Memory B cell (primary cell): ENCODE data around the gene EPHA3.

Experiments
- ATAC-seq: fragments of 150-1000 bp; cut with Tn5 transposase; 2 replicates; pipeline ENCODE4 v1.10.0; 2021; ENCODE audit warnings: low read depth, mild to moderate bottlenecking, moderate library complexity
- DNase-seq, 2 donors: peaks; one replicate each; pipeline ENCODE4 v3.0.0; 2022; ENCODE audit warnings: low spot score in 2 of 2
- H3K27ac Mint-ChIP-seq: one replicate; pipeline ENCODE4 v1.8.0; 2022; ENCODE audit warnings: mild to moderate bottlenecking, moderate library complexity, mixed read lengths
- H3K27me3 Mint-ChIP-seq: one replicate; pipeline ENCODE4 v1.8.0; 2022; ENCODE audit warnings: mixed read lengths
- H3K36me3 Mint-ChIP-seq: one replicate; pipeline ENCODE4 v1.8.0; 2022; ENCODE audit warnings: mild to moderate bottlenecking, mixed read lengths
- H3K4me1 Mint-ChIP-seq: one replicate; pipeline ENCODE4 v1.8.0; 2022; ENCODE audit warnings: mixed read lengths
- H3K4me3 Mint-ChIP-seq: one replicate; pipeline ENCODE4 v1.8.0; 2022; ENCODE audit warnings: mild to moderate bottlenecking, moderate library complexity, mixed read lengths
- H3K9me3 Mint-ChIP-seq: one replicate; pipeline ENCODE4 v1.8.0; 2022; ENCODE audit warnings: mixed read lengths

Gene EPHA3

DNA sequence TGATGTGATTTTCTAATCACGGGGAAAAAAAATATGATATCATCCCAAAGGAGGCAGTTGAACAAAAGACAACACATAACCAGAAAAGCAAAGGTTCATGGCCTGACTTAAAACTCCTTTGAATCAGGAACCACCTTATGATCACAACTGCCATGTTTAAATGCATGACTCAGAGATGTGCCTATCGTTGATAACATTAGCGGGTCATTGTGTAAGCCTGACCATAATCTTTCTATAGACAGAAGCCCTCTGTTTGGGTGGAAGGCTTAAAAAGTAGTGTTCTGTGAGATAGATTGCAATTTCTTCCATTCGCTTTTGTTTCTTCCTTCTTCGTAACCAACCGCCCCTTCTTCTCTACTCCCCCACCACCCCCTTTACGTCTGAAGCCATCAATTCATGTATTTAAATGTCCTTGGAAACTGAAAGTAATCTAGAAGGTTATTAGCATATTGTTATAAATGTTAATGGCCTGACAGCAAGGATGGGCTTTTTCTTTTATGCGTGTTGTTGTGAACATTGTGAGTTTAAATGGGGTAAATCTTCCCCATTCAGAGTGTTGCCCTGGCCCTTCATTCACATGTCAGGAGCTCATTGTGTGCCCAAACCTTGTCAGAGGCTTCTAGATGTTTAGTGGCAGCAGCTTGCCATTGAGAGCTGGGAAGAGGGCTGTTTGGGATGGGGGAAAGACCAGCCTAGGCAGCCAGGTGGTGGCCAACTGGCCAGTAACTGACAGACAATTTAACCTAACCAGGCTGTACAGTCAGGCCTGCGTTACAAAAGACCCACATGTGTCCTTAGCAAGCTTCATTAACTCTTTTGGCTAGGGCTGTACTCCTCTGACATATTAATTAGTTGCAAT is 64.5 kb downstream of the EPHA3 start:
- H3K9me3 Mint-ChIP-seq, result no peaks in the 10 kb centered on the region
- H3K36me3 Mint-ChIP-seq, result no peaks in the 10 kb centered on the region
- DNase-seq (no peak), ATAC-seq (no peak)
- H3K27ac Mint-ChIP-seq, result no peak overlapping the region
- no peak overlapping the region for H3K4me3 Mint-ChIP-seq
- no peaks in the 10 kb centered on the region for H3K4me1 Mint-ChIP-seq
- no peaks in the 10 kb centered on the region for H3K27me3 Mint-ChIP-seq

- H3K36me3 Mint-ChIP-seq, result no peaks in the 10 kb centered on the region
- DNase-seq (no peak), ATAC-seq (no peak)
- H3K4me1 Mint-ChIP-seq, result no peaks in the 10 kb centered on the region
- H3K27ac Mint-ChIP-seq, result no peak overlapping the region
- H3K27me3 Mint-ChIP-seq, result no peaks in the 10 kb centered on the region
- no peaks in the 10 kb centered on the region for H3K9me3 Mint-ChIP-seq
- H3K4me3 Mint-ChIP-seq, result no peak overlapping the region
Measured at GRCh38 chr3:89173546-89173945, 66.1 kb downstream of the EPHA3 start.

DNA sequence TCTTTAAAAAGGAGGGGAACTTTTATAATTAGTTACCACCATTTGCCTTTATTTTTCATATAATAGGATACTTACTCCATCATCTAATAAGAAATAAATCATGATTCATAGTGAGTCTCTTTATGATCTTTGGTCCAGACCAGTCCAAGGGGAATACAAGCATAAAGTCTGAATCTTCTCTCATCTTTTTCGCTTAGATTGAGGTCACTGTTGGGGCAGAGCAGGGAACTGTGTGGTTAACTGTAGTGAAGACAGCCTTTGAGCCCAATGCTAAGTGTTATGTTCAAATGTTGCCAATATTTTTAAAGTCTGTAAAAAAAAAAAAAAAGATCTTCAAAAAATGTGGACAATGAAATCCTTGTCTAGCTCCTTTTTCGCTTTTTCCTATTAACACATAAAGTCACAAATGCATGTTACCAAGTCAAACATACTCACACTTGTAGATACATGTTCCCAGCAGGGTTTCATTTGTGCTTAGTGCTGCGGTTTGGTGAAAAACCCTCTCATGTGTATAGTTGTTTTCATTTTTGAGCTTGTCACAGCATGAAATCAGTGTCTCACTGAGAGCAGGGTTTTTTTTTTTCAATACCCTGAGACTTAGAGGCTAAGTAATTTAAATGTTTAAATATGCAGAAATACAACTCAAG is 72.1 kb downstream of the EPHA3 start:
- H3K36me3 Mint-ChIP-seq, result no peaks in the 10 kb centered on the region
- no peaks in the 10 kb centered on the region for H3K27me3 Mint-ChIP-seq
- no peak for DNase-seq
- no peak overlapping the region for H3K4me3 Mint-ChIP-seq
- H3K27ac Mint-ChIP-seq, result no peak overlapping the region
- H3K4me1 Mint-ChIP-seq, result no peaks in the 10 kb centered on the region
- no peak for ATAC-seq
- no peaks in the 10 kb centered on the region for H3K9me3 Mint-ChIP-seq

GRCh38 chr3:89180334-89180733 is 72.9 kb downstream of the EPHA3 start:
- no peaks in the 10 kb centered on the region for H3K27me3 Mint-ChIP-seq
- ATAC-seq, result no peak
- no peaks in the 10 kb centered on the region for H3K9me3 Mint-ChIP-seq
- no peak overlapping the region for H3K27ac Mint-ChIP-seq
- H3K36me3 Mint-ChIP-seq, result no peaks in the 10 kb centered on the region
- H3K4me1 Mint-ChIP-seq, result no peaks in the 10 kb centered on the region
- DNase-seq, result no peak
- no peak overlapping the region for H3K4me3 Mint-ChIP-seq

DNA sequence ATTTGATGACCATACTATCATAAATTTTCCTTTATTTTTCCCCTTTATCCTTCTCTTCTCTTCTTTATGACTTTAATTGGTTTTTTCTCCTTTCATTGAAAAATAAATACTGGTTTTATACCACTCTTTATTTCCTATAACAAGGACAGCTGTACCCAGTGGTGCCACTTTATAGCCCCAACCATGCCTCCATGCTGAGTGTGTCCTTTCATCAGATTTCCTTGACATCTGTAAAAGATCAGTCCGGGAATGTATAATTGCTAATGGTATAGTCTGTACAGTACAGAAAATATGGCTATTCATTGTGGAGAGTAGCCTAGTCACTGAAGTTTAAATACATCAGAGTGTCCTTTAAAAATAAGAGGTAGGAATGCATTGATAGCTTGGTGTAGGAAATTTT is 74.6 kb downstream of the EPHA3 start:
- no peak for ATAC-seq
- H3K4me1 Mint-ChIP-seq, result no peaks in the 10 kb centered on the region
- no peak overlapping the region for H3K4me3 Mint-ChIP-seq
- H3K9me3 Mint-ChIP-seq, result no peaks in the 10 kb centered on the region
- H3K27me3 Mint-ChIP-seq, result no peaks in the 10 kb centered on the region
- H3K27ac Mint-ChIP-seq, result no peak overlapping the region
- no peak for DNase-seq
- H3K36me3 Mint-ChIP-seq, result no peaks in the 10 kb centered on the region

- H3K4me1 Mint-ChIP-seq, result no peaks in the 10 kb centered on the region
- no peak for ATAC-seq
- peaks cover 1% of the 10 kb centered on the region for H3K9me3 Mint-ChIP-seq
- no peak for DNase-seq
- H3K27me3 Mint-ChIP-seq, result no peaks in the 10 kb centered on the region
- H3K4me3 Mint-ChIP-seq, result no peak overlapping the region
- no peaks in the 10 kb centered on the region for H3K36me3 Mint-ChIP-seq
- H3K27ac Mint-ChIP-seq, result no peak overlapping the region
Measured at GRCh38 chr3:89184151-89184995, 77.0 kb downstream of the EPHA3 start.

GRCh38 chr3:89186456-89186855 is 79.0 kb downstream of the EPHA3 start:
- H3K36me3 Mint-ChIP-seq, result no peaks in the 10 kb centered on the region
- no peak overlapping the region for H3K4me3 Mint-ChIP-seq
- peaks cover 1% of the 10 kb centered on the region for H3K9me3 Mint-ChIP-seq
- H3K27me3 Mint-ChIP-seq, result no peaks in the 10 kb centered on the region
- no peak overlapping the region for H3K27ac Mint-ChIP-seq
- H3K4me1 Mint-ChIP-seq, result no peaks in the 10 kb centered on the region
- DNase-seq, result no peak
- ATAC-seq, result no peak

- ATAC-seq (no peak), DNase-seq (no peak)
- Mint-ChIP-seq H3K4me3 (no peak overlapping the region), H3K36me3 (no peaks in the 10 kb centered on the region), H3K9me3 (no peaks in the 10 kb centered on the region), H3K27ac (no peak overlapping the region), H3K4me1 (no peaks in the 10 kb centered on the region), H3K27me3 (no peaks in the 10 kb centered on the region)
Measured at GRCh38 chr3:89198591-89198990, 91.2 kb downstream of the EPHA3 start.

DNA sequence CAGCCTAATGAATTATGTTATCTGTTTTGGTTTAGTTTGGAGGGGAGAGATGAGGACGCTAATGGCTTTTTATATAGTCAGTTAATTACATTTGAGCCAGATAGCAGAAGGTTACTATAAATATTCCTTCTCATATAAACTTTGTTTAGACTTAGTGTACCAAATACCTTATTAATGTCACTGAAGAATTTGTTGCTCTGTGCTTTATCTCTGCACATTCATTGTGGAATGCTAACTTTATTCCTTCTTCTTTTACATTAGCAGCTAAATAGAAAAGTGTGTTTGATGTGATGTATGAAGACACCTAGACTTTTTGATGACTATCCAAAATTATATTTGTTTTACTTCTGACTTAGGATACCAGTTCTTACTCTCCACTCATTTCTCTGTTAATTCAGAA is 105.2 kb downstream of the EPHA3 start:
- no peaks in the 10 kb centered on the region for H3K27me3 Mint-ChIP-seq
- no peak for DNase-seq
- H3K4me3 Mint-ChIP-seq, result no peak overlapping the region
- H3K9me3 Mint-ChIP-seq, result peaks cover 5% of the 10 kb centered on the region
- no peak for ATAC-seq
- no peaks in the 10 kb centered on the region for H3K4me1 Mint-ChIP-seq
- no peak overlapping the region for H3K27ac Mint-ChIP-seq
- no peaks in the 10 kb centered on the region for H3K36me3 Mint-ChIP-seq

DNA sequence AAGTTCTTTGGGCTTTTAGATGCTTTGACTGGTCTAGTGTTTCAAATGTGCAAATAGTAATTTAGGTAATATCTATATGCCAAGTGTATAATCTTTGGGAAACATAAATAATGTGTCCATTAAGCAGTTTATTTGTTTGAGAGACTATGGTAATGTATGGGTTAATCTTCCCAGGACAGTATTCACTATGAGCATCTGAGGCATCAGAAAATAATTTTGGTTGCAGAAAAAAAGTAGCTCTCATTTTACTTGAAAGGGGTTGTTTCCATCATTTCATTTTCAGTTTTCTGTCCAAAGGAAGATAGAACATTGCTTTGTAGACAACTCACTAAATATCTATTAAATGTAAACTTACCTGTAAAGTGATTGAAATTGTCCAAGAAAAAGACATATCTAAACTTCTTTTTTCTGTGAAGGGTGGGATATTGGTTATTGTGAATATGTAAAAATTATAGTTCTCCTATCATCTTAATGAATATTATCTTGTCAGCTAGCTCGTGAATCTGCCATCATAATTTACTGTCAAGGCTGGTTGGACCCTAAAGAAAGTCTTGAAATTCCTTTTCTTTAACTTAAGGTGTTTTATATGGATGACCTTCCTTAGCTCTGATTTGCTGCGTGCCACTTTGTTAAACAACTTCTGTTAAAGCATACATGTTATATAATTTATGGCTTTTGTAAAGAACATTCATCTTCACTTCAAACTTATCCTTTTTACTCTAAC is 108.8 kb downstream of the EPHA3 start:
- peaks cover 3% of the 10 kb centered on the region for H3K9me3 Mint-ChIP-seq
- H3K4me3 Mint-ChIP-seq, result no peak overlapping the region
- DNase-seq (no peak), ATAC-seq (no peak)
- no peaks in the 10 kb centered on the region for H3K4me1 Mint-ChIP-seq
- H3K36me3 Mint-ChIP-seq, result no peaks in the 10 kb centered on the region
- no peaks in the 10 kb centered on the region for H3K27me3 Mint-ChIP-seq
- no peak overlapping the region for H3K27ac Mint-ChIP-seq

DNA sequence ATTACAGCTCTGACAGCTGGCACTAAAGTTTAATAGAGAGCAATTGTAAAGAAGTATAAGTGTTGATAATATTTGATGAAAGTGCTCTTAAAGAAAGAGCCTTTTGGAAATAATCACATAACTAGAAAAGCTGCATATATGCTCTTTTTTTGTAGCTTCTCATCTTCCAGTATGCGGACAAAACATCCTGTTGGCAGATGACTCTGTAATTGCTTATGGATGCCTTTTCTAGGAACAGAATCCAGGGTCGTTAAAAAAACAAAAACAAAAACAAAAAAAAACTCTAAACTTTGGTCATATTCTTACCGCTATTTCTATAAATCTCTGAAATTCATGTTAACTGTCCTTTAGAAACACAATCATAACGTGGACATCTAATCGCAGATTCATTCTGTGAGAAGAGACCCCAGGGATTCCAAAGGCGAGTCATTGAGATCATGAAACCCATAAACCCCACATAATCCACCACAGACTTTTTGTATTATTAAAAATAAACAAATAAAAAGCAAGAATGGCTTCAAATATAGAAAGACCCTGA is 109.8 kb downstream of the EPHA3 start:
- H3K27me3 Mint-ChIP-seq, result no peaks in the 10 kb centered on the region
- H3K4me1 Mint-ChIP-seq, result no peaks in the 10 kb centered on the region
- no peak overlapping the region for H3K27ac Mint-ChIP-seq
- H3K4me3 Mint-ChIP-seq, result no peak overlapping the region
- DNase-seq (no peak), ATAC-seq (no peak)
- H3K9me3 Mint-ChIP-seq, result no peaks in the 10 kb centered on the region
- no peaks in the 10 kb centered on the region for H3K36me3 Mint-ChIP-seq

DNA sequence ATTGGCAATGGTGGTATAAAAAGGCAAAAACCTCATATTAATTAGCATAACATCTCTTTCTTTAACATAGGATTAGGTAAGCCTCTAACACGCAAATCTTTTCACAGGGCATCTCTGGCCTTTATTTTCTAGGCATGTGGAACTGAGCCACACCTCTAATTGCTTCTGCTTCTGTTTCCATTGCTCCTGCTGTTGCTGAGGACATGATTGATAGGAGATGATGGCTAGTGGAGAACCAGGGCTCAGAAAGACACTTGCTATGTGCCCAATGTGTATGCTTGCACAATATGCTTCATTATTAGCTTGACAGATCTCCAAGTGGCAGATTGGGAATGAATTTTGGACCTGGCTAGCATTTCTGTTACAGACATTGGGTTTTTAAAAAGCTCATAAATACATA is 114.5 kb downstream of the EPHA3 start:
- Mint-ChIP-seq H3K4me1 (no peaks in the 10 kb centered on the region), H3K9me3 (no peaks in the 10 kb centered on the region), H3K27me3 (no peaks in the 10 kb centered on the region), H3K27ac (no peak overlapping the region), H3K36me3 (no peaks in the 10 kb centered on the region), H3K4me3 (no peak overlapping the region)
- ATAC-seq (no peak), DNase-seq (no peak)

GRCh38 chr3:89223188-89223587 is 115.8 kb downstream of the EPHA3 start:
- ATAC-seq (no peak), DNase-seq (no peak)
- no peaks in the 10 kb centered on the region for H3K4me1 Mint-ChIP-seq
- no peak overlapping the region for H3K27ac Mint-ChIP-seq
- no peak overlapping the region for H3K4me3 Mint-ChIP-seq
- no peaks in the 10 kb centered on the region for H3K27me3 Mint-ChIP-seq
- H3K9me3 Mint-ChIP-seq, result no peaks in the 10 kb centered on the region
- H3K36me3 Mint-ChIP-seq, result no peaks in the 10 kb centered on the region
